LNCAP (cell line): ENCODE data around the gene SHISA8.

Experiments
- TF ChIP-seq, protein P1 (sequence below): fragments of 450-650 bp; IDR thresholded peaks from 2 replicates; pipeline ENCODE4 v1.5.1; 2017; ENCODE audit warnings: mild to moderate bottlenecking

The SHISA8 gene

GRCh38 chr22:41892721-41893120 lies 22.2 kb downstream of the SHISA8 start:
- TF ChIP-seq, protein P1, sequence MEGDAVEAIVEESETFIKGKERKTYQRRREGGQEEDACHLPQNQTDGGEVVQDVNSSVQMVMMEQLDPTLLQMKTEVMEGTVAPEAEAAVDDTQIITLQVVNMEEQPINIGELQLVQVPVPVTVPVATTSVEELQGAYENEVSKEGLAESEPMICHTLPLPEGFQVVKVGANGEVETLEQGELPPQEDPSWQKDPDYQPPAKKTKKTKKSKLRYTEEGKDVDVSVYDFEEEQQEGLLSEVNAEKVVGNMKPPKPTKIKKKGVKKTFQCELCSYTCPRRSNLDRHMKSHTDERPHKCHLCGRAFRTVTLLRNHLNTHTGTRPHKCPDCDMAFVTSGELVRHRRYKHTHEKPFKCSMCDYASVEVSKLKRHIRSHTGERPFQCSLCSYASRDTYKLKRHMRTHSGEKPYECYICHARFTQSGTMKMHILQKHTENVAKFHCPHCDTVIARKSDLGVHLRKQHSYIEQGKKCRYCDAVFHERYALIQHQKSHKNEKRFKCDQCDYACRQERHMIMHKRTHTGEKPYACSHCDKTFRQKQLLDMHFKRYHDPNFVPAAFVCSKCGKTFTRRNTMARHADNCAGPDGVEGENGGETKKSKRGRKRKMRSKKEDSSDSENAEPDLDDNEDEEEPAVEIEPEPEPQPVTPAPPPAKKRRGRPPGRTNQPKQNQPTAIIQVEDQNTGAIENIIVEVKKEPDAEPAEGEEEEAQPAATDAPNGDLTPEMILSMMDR, result no peak

DNA sequence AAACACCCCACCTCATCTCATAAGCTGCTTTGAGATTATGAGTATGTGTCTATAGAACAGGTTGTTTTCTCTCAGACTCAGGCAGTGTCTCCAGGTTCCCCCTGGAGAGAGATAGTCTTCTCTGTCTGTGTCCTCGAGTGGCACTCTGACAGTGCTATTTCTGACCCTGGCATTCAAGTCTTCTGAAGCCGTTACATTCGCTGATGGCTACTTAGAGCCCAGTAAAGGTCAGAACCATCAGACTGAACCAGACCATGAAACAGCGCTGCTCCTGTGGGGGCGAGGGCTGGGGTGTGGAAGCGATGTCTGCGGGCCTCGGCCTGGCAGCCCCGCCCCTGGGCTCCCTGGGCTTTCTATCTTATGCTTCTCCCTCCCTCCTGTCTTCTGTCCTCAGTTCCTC lies 23.5 kb downstream of the SHISA8 start:
- TF ChIP-seq, protein P1, result no peak

- TF ChIP-seq, protein P1, result no peak
Observed at GRCh38 chr22:41888627-41889200, 26.2 kb downstream of the SHISA8 start.

- TF ChIP-seq, protein P1, result no peak
Observed at GRCh38 chr22:41885516-41885915, 29.4 kb downstream of the SHISA8 start.

GRCh38 chr22:41885116-41885515 lies 29.8 kb downstream of the SHISA8 start:
- TF ChIP-seq, protein P1, result no peak

- TF ChIP-seq, protein P1, result no peak
Observed at GRCh38 chr22:41883400-41883799, 31.5 kb downstream of the SHISA8 start.

- TF ChIP-seq, protein P1, result no peak
Observed at GRCh38 chr22:41880653-41881052, 34.2 kb downstream of the SHISA8 start.

DNA sequence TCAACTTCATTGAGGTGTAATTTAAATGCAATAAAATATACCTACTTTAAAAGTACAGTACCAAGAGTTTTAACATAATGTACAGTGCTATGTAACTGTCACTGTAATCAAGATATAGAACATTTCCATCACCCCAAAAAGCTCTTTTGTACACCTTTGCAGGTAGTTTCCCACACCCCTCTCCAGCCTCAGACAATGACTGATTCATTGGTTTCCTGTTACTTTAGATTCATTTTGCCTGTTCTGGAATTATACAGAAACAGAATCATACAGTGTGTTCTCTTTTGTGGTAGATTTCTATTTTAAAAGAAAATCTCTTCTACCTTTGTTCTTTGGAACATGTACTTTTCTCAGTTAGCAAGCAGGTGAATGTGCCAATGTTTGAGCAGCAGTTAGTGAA lies 38.2 kb downstream of the SHISA8 start:
- TF ChIP-seq, protein P1, result no peak
